HCT116 (cell line): Measurements from ENCODE around the gene PTOV1. TPM values are rescaled to one million over a fixed set of nuclear protein-coding genes. Genes with fewer than 3 reads are reported as not detected.
A peak's percentile ranks its signal among the peaks of the same experiment; 100 is the strongest.

Experiments used
- ATAC-seq: fragments of 200-7000 bp; cut with Tn5 transposase; 2 replicates; pipeline ENCODE4 v1.9.1; 2020; ENCODE audit warnings: mild to moderate bottlenecking, moderate library complexity
- BruUV-seq: library from RNA; stranded (reverse); fragments of 400-500 nt; replicated peaks from 2 replicates; lab custom pipeline; 2021; lab: Mats Ljungman, UMichigan
- CTCF ChIA-PET: fragments of 300-600 bp; sonication (Branson Sonifier 250); formaldehyde crosslinking; loops from one replicate; lab custom pipeline; 2021; ENCODE audit warnings: antibody characterized with exemption; lab: Charles Lee
- POLR2A ChIA-PET: fragments of 300-600, 350-600 bp; sonication (Branson Sonifier 250); formaldehyde crosslinking; loops from one replicate; lab custom pipeline; 2021; ENCODE audit warnings: antibody characterized with exemption; lab: Charles Lee
- RAD21 ChIA-PET, 2 experiments: fragments of 300-600 bp; sonication (Branson Sonifier 250); formaldehyde crosslinking; loops; one replicate each; lab custom pipeline; 2023; ENCODE audit warnings: low total read pairs in 2 of 2; ENCODE audit not compliant: uncharacterized antibody in 2 of 2, unreplicated experiment in 2 of 2, low non-redundant PET in 1 of 2; lab: Charles Lee
- DNase-seq: peaks from one replicate; pipeline ENCODE4 v3.0.0-alpha.2; 2010; ENCODE audit warnings: low read depth, low spot score
- H2AFZ ChIP-seq: fragments of 200-600 bp; shearing (Covaris generic), sonication (generic); 2 replicates; pipeline ENCODE4 v1.6.1; 2017; ENCODE audit warnings: low read depth, mixed run types, mixed read lengths, antibody characterized with exemption, low read length; ENCODE audit not compliant: poor library complexity, severe bottlenecking
- H3K27ac ChIP-seq: 2 replicates; pipeline ENCODE4 v1.5.1; 2012; ENCODE audit warnings: low read depth, low read length
- H3K27me3 ChIP-seq: fragments of 200-600 bp; sonication (generic); 2 replicates; pipeline ENCODE4 v1.6.1; 2016; ENCODE audit warnings: mixed run types, low read length, mixed read lengths; ENCODE audit not compliant: insufficient read depth
- H3K36me3 ChIP-seq, 2 experiments: fragments of 200-500 bp in 1 of 2; fragments of 200-600 bp in 1 of 2; sonication (Bioruptor generic) in 1 of 2; sonication (generic) in 1 of 2; 2 replicates each; pipeline versions ENCODE4 v1.5.1 to v1.6.1; 2014 to 2016; ENCODE audit warnings: low read length in 2 of 2, inconsistent platforms in 1 of 2, mixed read lengths in 1 of 2, mixed run types in 1 of 2; ENCODE audit not compliant: insufficient read depth in 2 of 2, control insufficient read depth in 1 of 2
- H3K4me1 ChIP-seq, 2 experiments: fragments of 200-600 bp in 1 of 2; sonication (generic) in 1 of 2; 2 replicates each; pipeline versions ENCODE4 v1.5.1 to v1.6.1; 2012 to 2017; ENCODE audit warnings: low read length in 2 of 2, inconsistent platforms in 1 of 2, mild to moderate bottlenecking in 1 of 2, mixed read lengths in 1 of 2, mixed run types in 1 of 2, moderate library complexity in 1 of 2; ENCODE audit not compliant: insufficient read depth in 2 of 2, control insufficient read depth in 1 of 2
- H3K4me2 ChIP-seq: fragments of 200-600 bp; sonication (generic); 2 replicates; pipeline ENCODE4 v1.6.1; 2017; ENCODE audit warnings: mixed run types, low read length, mixed read lengths
- H3K4me3 ChIP-seq, 2 experiments: fragments of 200-600 bp in 1 of 2; sonication (generic) in 1 of 2; replicated peaks in 1 of 2; 2 replicates each; pipeline ENCODE4 v1.5.1; 2011 to 2016; ENCODE audit warnings: low read length in 2 of 2, control low read depth in 1 of 2, low read depth in 1 of 2, mild to moderate bottlenecking in 1 of 2, mixed read lengths in 1 of 2, mixed run types in 1 of 2
- H3K79me2 ChIP-seq: fragments of 200-600 bp; sonication (generic); 2 replicates; pipeline ENCODE4 v1.6.1; 2017; ENCODE audit warnings: mild to moderate bottlenecking, mixed run types, low read length, moderate library complexity, mixed read lengths; ENCODE audit not compliant: insufficient read depth
- H3K9ac ChIP-seq: fragments of 200-600 bp; sonication (generic); 2 replicates; pipeline ENCODE4 v1.6.1; 2016; ENCODE audit warnings: low read length, mixed read lengths
- H3K9me2 ChIP-seq: fragments of 200-600 bp; sonication (generic), shearing (Covaris generic); 2 replicates; pipeline ENCODE4 v1.6.1; 2017; ENCODE audit warnings: mixed run types, mild to moderate bottlenecking, moderate library complexity; ENCODE audit not compliant: insufficient read depth
- H3K9me3 ChIP-seq, 2 experiments: fragments of 200-500 bp in 1 of 2; fragments of 200-600 bp in 1 of 2; sonication (Bioruptor generic) in 1 of 2; sonication (generic) in 1 of 2; 2 replicates each; pipeline ENCODE4 v1.6.1; 2014 to 2017; ENCODE audit warnings: low read length in 2 of 2, mixed read lengths in 2 of 2, inconsistent platforms in 1 of 2, low read depth in 1 of 2, mild to moderate bottlenecking in 1 of 2, mixed run types in 1 of 2, moderate library complexity in 1 of 2; ENCODE audit not compliant: control insufficient read depth in 1 of 2, insufficient read depth in 1 of 2
- H4K20me1 ChIP-seq: fragments of 200-600 bp; sonication (generic), shearing (Covaris generic); 2 replicates; pipeline ENCODE4 v1.6.1; 2017; ENCODE audit warnings: mixed run types, mild to moderate bottlenecking, moderate library complexity; ENCODE audit not compliant: insufficient read depth
- ATF3 ChIP-seq: IDR thresholded peaks from 2 replicates; pipeline ENCODE4 v1.6.1; 2012
- CBX3 ChIP-seq: IDR thresholded peaks from 2 replicates; pipeline ENCODE4 v1.6.1; 2012; ENCODE audit warnings: low read depth
- EGR1 ChIP-seq: IDR thresholded peaks from 2 replicates; pipeline ENCODE4 v1.6.1; 2012; ENCODE audit warnings: low read depth
- ELF1 ChIP-seq: IDR thresholded peaks from 2 replicates; pipeline ENCODE4 v1.6.1; 2012; ENCODE audit warnings: low read depth, borderline replicate concordance
- EZH2phosphoT487 ChIP-seq: fragments of 200-600 bp; IDR thresholded peaks from 2 replicates; pipeline ENCODE4 v1.6.1; 2018; ENCODE audit warnings: antibody characterized with exemption, borderline replicate concordance
- FOSL1 ChIP-seq: IDR thresholded peaks from 2 replicates; pipeline ENCODE4 v1.6.1; 2012; ENCODE audit warnings: low read depth
- MAX ChIP-seq: IDR thresholded peaks from 2 replicates; pipeline ENCODE4 v1.6.1; 2012
- POLR2A ChIP-seq: IDR thresholded peaks from 2 replicates; pipeline ENCODE4 v1.7.0; 2011; ENCODE audit warnings: borderline replicate concordance; ENCODE audit not compliant: insufficient read depth, insufficient read length; ENCODE audit errors: extremely low read depth
- POLR2AphosphoS5 ChIP-seq: IDR thresholded peaks from 2 replicates; pipeline ENCODE4 v1.6.1; 2011; ENCODE audit warnings: mild to moderate bottlenecking, low read depth, low read length, moderate library complexity
- RAD21 ChIP-seq: IDR thresholded peaks from 2 replicates; pipeline ENCODE4 v1.6.1; 2012; ENCODE audit warnings: low read depth, mild to moderate bottlenecking
- SIN3A ChIP-seq: IDR thresholded peaks from 2 replicates; pipeline ENCODE4 v1.6.1; 2012; ENCODE audit warnings: low read depth
- ZBTB33 ChIP-seq: IDR thresholded peaks from 2 replicates; pipeline ENCODE4 v1.6.1; 2011; ENCODE audit warnings: mild to moderate bottlenecking, low read length, moderate library complexity; ENCODE audit not compliant: insufficient replicate concordance; ENCODE audit errors: extremely low read depth
- ZNF274 ChIP-seq: fragments of 200-500 bp; sonication (Bioruptor generic); IDR thresholded peaks from 2 replicates; pipeline ENCODE4 v1.6.1; 2014; ENCODE audit warnings: mild to moderate bottlenecking, low read depth, low read length, inconsistent platforms
- intact Hi-C: fragments of 100-400 bp; cut with micrococcal nuclease; formaldehyde crosslinking; loops from 2 replicates; pipeline ENCODE4 v1.10.0; 2022
- total RNA-seq: library from RNA; stranded (reverse); gene quantifications from one replicate; pipeline ENCODE4 v1.2.1, GENCODE V29; 2021; ENCODE audit not compliant: unreplicated experiment

The PTOV1 gene
- total RNA-seq, 1 experiment from 2014 or later: 236 TPM

- RAD21 ChIA-PET: no interaction called here
Observed at GRCh38 chr19:49874503-49875157, 23.7 kb downstream of the PTOV1 start.

More at GRCh38 chr19:49874503-49875157, 23.7 kb downstream of the PTOV1 start:
- Histone ChIP-seq H3K79me2 (peaks cover 35% of the 10 kb centered on the region), H3K9me2 (no peaks in the 10 kb centered on the region), H3K9me3 (no peaks in the 10 kb centered on the region), H2AFZ (no peak overlapping the region), H3K27ac (peak overlapping the region; percentile 98; the same call in 1 of the 2 replicates), H3K4me2 (peak overlapping the region; percentile 99), H3K4me3 (peak overlapping the region; percentile 79 to 89), H3K36me3 (peaks cover 0 to 9% of the 10 kb centered on the region in 2 experiments; a peak in 1 of 4 replicates), H3K27me3 (no peaks in the 10 kb centered on the region), H3K4me1 (peaks cover 20 to 43% of the 10 kb centered on the region in 2 experiments), H3K9ac (peak overlapping the region; percentile 93; the same call in 1 of the 2 replicates), H4K20me1 (no peaks in the 10 kb centered on the region)
- ATAC-seq (no peak), DNase-seq (no peak)
- TF ChIP-seq CBX3 (no peak), ZBTB33 (no peak), RAD21 (no peak), ELF1 (no peak), EGR1 (no peak), ATF3 (no peak), FOSL1 (no peak), POLR2AphosphoS5 (no peak), MAX (no peak), POLR2A (no peak), ZNF274 (no peak), SIN3A (no peak), EZH2phosphoT487 (no peak)
- ChIA-PET CTCF (no interaction called here), POLR2A (no interaction called here)
- intact Hi-C loops: no loop called here
- BruUV-seq: no TSS peak
